Esophagus (tissue), 2 donors: ENCODE measurements around the gene SLAMF7. TPM values are rescaled to one million over a fixed set of nuclear protein-coding genes. Genes with fewer than 3 reads are reported as not detected.

Experiments used
- H3K27ac ChIP-seq, 2 donors: one replicate each; pipeline ENCODE4 v1.5.1; 2013; ENCODE audit warnings: low read depth in 2 of 2, mild to moderate bottlenecking in 2 of 2, inconsistent platforms in 1 of 2, low read length in 1 of 2, moderate library complexity in 1 of 2
- H3K27me3 ChIP-seq, 2 donors: one replicate each; pipeline ENCODE4 v1.6.1; 2013; ENCODE audit warnings: low read length in 2 of 2, control low read depth in 1 of 2, mild to moderate bottlenecking in 1 of 2; ENCODE audit not compliant: insufficient read depth in 2 of 2, control insufficient read depth in 1 of 2
- H3K36me3 ChIP-seq, 2 donors: one replicate each; pipeline ENCODE4 v1.6.1; 2013; ENCODE audit warnings: low read length in 1 of 2; ENCODE audit not compliant: control insufficient read depth in 2 of 2, insufficient read depth in 2 of 2
- H3K4me1 ChIP-seq, 2 donors: one replicate each; pipeline ENCODE4 v1.6.1; 2013; ENCODE audit warnings: low read length in 1 of 2; ENCODE audit not compliant: control insufficient read depth in 2 of 2, insufficient read depth in 2 of 2
- H3K4me3 ChIP-seq, 2 donors: one replicate each; pipeline ENCODE4 v1.5.1; 2013; ENCODE audit warnings: low read length in 2 of 2, mild to moderate bottlenecking in 2 of 2, low read depth in 1 of 2, moderate library complexity in 1 of 2
- H3K9me3 ChIP-seq, 2 donors: one replicate each; pipeline ENCODE4 v1.6.1; 2013; ENCODE audit warnings: mild to moderate bottlenecking in 2 of 2, low read depth in 1 of 2, low read length in 1 of 2, moderate library complexity in 1 of 2; ENCODE audit not compliant: control insufficient read depth in 2 of 2, insufficient read depth in 1 of 2
- whole genome bisulfite sequencing, 2 donors: extraction: QIAGEN DNeasy Blood & Tissue Kit; methylation state at CpG; one replicate each; pipeline ENCODE4 v1.1.7; 2013; 5-methylcytosine and 5-hydroxymethylcytosine counted together
- polyA plus RNA-seq, 2 donors: library from polyadenylated mRNA; stranded (reverse); fragments of 200-250 nt; gene quantifications; one replicate each; pipeline ENCODE4 v1.2.3, GENCODE V29; 2013
- donor health status: healthy with polysubstance abuse.
- donor health status: Bipolar disorder and iron deficiency.

SLAMF7 gene
- polyA plus RNA-seq, 2 donors: 2.9 to 4.0 TPM

- Histone ChIP-seq H3K4me1 (no peaks in the 10 kb centered on the region), H3K27ac (no peak overlapping the region), H3K36me3 (no peaks in the 10 kb centered on the region), H3K27me3 (no peaks in the 10 kb centered on the region), H3K4me3 (peak overlapping the region in 1 of 2 donors; percentile 0), H3K9me3 (no peaks in the 10 kb centered on the region)
- WGBS, 2 donors: 65 to 85% methylated on average over 3 of the region's 3 CpGs
These were observed 58.2 kb downstream of the SLAMF7 start for GRCh38 chr1:160797271-160797709.

- Histone ChIP-seq H3K27me3 (no peaks in the 10 kb centered on the region), H3K27ac (no peak overlapping the region), H3K9me3 (no peaks in the 10 kb centered on the region), H3K4me1 (no peaks in the 10 kb centered on the region), H3K4me3 (no peak overlapping the region), H3K36me3 (no peaks in the 10 kb centered on the region)
- 21 to 25% methylated on average over 4 of the region's 4 CpGs for WGBS, 2 donors
These were observed 58.8 kb downstream of the SLAMF7 start for GRCh38 chr1:160797861-160798273.

- H3K27me3 ChIP-seq: no peaks in the 10 kb centered on the region
- H3K4me1 ChIP-seq: no peaks in the 10 kb centered on the region
- no peaks in the 10 kb centered on the region for H3K36me3 ChIP-seq
- WGBS, 2 donors: 84 to 85% methylated on average over 2 of the region's 2 CpGs
- H3K27ac ChIP-seq: no peak overlapping the region
- H3K9me3 ChIP-seq: no peaks in the 10 kb centered on the region
- no peak overlapping the region for H3K4me3 ChIP-seq
These were observed 59.4 kb downstream of the SLAMF7 start for GRCh38 chr1:160798439-160798838.

- Histone ChIP-seq H3K4me1 (no peaks in the 10 kb centered on the region), H3K9me3 (no peaks in the 10 kb centered on the region), H3K4me3 (no peak overlapping the region), H3K36me3 (no peaks in the 10 kb centered on the region), H3K27ac (no peak overlapping the region), H3K27me3 (no peaks in the 10 kb centered on the region)
- WGBS, 2 donors: 84 to 92% methylated on average over 5 of the region's 5 CpGs
These were observed 60.6 kb downstream of the SLAMF7 start for GRCh38 chr1:160799641-160800040.

- Histone ChIP-seq H3K36me3 (no peaks in the 10 kb centered on the region), H3K27me3 (no peaks in the 10 kb centered on the region), H3K4me3 (no peak overlapping the region), H3K4me1 (no peaks in the 10 kb centered on the region), H3K9me3 (no peaks in the 10 kb centered on the region), H3K27ac (no peak overlapping the region)
- WGBS, 2 donors: 90 to 97% methylated on average over 1 of the region's 1 CpG
These were observed 61.1 kb downstream of the SLAMF7 start for GRCh38 chr1:160800142-160800541.

GRCh38 chr1:160800645-160801408 is 61.8 kb downstream of the SLAMF7 start:
- H3K9me3 ChIP-seq: no peaks in the 10 kb centered on the region
- 46 to 50% methylated on average over 4 of the region's 4 CpGs for WGBS, 2 donors
- H3K36me3 ChIP-seq: no peaks in the 10 kb centered on the region
- H3K4me1 ChIP-seq: no peaks in the 10 kb centered on the region
- H3K27ac ChIP-seq: no peak overlapping the region
- no peaks in the 10 kb centered on the region for H3K27me3 ChIP-seq
- H3K4me3 ChIP-seq: no peak overlapping the region

- H3K4me1 ChIP-seq: no peaks in the 10 kb centered on the region
These were observed 63.0 kb downstream of the SLAMF7 start for GRCh38 chr1:160801836-160802580.

More at GRCh38 chr1:160801836-160802580, 63.0 kb downstream of the SLAMF7 start:
- Histone ChIP-seq H3K4me3 (no peak overlapping the region), H3K27me3 (no peaks in the 10 kb centered on the region), H3K36me3 (no peaks in the 10 kb centered on the region), H3K27ac (no peak overlapping the region), H3K9me3 (no peaks in the 10 kb centered on the region)
- 94 to 95% methylated on average over 43 of the region's 43 CpGs for WGBS, 2 donors

Other genes with a start within 250 kb of the SLAMF7 start
- gene SLAMF6, start 216.0 kb upstream of the SLAMF7 start, polyA plus RNA-seq: 1 to 10 TPM in 1 of 2 donors, under 1 TPM in 1; 0.55 to 1.4 TPM
- gene CD84, start 159.8 kb upstream of the SLAMF7 start, polyA plus RNA-seq: under 1 TPM; 0.26 to 0.29 TPM
- gene SLAMF1, start 92.2 kb upstream of the SLAMF7 start, polyA plus RNA-seq: under 1 TPM; 0.26 to 0.29 TPM
- 1 to 10 TPM; 3.3 to 4.6 TPM for gene CD48, start 27.4 kb upstream of the SLAMF7 start, polyA plus RNA-seq
- gene LY9, start 56.9 kb downstream of the SLAMF7 start, polyA plus RNA-seq: under 1 TPM; 0.54 to 0.73 TPM
- under 1 TPM; 0.35 to 0.41 TPM for gene CD244, start 123.6 kb downstream of the SLAMF7 start, polyA plus RNA-seq
- gene ITLN1, start 145.9 kb downstream of the SLAMF7 start, polyA plus RNA-seq: under 1 TPM; 0.04 to 0.20 TPM
- gene ITLN2, start 215.6 kb downstream of the SLAMF7 start, polyA plus RNA-seq: under 1 TPM; 0.09 to 0.20 TPM